Activated CD4-positive, alpha-beta T cell treated with anti-CD3 and anti-CD28 coated beads, Interleukin-2, amount 50 U/mL, for 24 hours (primary cell): Measurements from ENCODE around the gene BDNF.
"Not testable (repeated sequence)": the region's sequence is repeated elsewhere in the genome, so short reads cannot be mapped to it uniquely, and the experiment has no call there.

ENCODE experiments used
- DNase-seq, 2 donors: peaks; one replicate each; pipeline ENCODE4 v3.0.0-alpha.2; 2020; ENCODE audit warnings: low read depth in 1 of 2, low spot score in 1 of 2

BDNF gene

DNA sequence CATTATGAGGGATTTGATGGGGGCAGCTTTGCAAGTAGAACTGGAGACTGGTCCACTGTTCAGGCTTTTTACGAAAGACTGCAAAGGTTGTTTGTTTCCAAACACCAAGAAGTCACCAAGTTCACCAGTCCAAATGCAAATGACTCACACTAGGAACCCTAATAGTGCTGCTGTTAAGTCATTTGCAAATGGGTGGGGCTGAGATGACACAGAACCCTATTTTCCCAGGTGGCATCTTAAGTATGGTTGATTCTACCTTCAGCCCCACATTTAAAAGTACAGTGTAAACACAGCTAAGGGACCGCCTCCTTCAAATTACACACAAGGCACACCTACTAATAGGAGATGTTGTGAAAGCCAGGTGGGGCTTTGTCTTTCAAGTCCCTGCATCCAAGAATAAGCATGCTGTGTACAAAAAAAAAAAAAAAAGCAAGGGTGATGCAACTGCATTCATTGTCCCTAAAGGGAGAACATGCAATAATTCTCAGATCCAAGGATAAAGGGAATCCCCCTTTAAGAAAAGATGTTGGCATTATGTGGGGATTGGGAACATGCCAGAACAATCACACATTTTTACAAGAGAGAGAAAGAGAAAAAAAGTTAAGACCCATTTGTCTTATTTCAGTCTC, 27.3 kb downstream of the BDNF start:
- DNase-seq = no peak

DNA sequence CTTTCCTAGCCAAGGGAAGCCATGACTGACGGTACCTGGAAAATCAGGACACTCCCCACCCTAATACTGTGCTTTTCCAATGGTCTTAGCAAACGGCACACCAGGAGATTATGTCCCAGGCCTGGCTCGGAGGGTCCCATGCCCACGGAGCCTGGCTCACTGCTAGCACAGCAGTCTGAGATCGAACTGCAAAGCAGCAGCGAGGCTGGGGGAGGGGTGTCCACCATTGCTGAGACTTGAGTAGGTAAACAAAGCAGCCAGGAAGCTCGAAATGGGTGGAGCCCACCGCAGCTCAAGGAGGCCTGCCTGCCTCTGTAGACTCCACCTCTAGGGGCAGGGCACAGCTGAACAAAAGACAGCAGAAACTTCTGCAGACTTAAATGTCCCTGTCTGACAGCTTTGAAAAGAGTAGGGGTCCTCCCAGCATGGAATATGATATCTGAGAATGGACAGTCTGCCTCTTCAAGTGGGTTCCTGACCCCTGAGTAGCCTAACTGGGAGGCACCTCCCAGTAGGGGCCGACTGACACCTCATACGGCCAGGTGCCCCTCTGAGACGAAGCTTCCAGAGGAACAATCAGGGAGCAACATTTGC, 34.6 kb downstream of the BDNF start:
- not testable (repeated sequence) for DNase-seq

- no peak for DNase-seq
Observed at GRCh38 chr11:27663326-27663725, 36.9 kb downstream of the BDNF start.

DNA sequence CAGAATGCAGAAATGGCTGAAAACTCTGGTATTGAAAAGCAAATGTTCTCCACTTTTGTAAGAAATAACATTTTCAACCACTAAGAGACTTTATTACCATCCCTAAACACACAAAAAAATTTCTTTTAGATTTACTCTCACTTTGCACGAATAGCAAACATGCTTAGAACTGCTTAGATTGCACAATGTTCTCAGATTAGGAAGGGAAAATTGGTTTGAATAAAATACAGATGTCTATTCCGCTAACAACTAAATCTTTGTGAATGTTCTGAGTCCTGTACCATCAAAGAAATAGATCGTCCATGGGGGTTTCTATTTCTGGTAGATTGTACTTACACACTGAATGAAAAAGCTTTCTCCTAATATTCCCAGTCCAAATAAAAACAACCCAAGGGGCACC, 40.1 kb downstream of the BDNF start:
- no peak for DNase-seq

- DNase-seq = no peak
Observed at GRCh38 chr11:27658535-27659236, 41.6 kb downstream of the BDNF start.

DNA sequence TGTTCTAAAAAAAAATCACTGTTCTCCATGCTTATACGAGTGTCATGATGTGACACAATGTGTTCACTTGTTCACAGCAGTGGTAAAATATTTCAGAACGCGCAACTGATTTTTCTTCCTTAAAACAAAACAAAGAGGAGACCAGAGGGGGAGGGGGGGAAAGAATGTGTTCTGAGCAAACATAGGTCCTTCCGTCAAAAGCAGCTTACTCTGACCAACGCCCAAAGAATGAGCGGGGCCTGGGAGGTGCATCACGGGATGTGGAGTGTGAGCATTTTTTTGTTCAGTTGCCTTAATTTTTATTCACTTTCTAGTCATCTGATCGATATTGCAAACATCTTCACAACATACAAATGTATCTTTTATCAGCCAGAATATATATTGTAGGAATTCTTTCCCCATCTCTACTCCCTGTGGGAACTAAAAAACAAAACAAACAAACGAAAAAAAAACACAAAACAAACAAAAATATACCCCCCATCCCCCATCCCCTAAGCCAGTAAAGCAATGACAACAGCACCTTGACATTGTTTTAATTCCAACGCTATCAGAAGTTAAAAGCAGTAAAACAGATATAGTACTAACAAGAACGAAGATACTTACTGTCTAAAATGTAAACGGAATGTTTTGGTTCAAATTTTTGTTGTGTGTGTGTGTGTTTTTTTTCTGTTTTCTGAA, 43.3 kb downstream of the BDNF start:
- DNase-seq = no peak

- DNase-seq = no peak
Observed at GRCh38 chr11:27656320-27656719, 43.9 kb downstream of the BDNF start.

DNA sequence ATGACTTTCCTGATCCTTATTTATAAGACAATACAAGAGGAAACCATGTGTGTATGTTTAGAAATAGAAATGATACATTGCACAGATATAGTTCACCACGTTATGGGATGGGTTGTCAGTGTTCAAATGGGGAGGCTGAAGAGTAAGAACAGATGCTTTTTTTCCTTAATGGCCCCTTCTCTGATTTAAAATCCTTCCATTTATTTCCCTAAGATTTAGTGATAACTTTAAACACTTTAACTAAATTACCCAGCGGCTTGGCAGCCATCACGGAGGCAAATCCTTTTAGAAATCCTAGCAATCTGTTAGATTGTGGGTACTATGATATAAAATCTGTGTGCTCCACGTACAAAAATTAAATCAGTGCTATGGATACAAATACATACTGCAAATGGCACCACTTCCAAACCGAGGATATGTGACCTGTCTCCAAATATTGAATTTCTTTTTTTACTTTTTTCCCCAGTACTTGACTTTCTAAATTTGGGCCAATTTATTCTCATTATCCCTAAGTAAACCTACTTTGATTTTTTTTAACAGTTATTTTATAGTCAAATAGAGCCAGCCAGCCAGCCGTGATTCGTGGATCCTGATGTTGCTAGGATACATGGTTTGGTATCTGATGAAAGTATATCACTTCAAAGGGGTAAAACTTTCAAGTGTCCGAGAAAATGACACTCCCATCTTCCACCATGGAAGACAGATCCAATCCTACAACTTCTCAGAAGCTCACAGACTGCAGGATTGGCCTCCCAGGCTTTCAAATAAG, 46.1 kb downstream of the BDNF start:
- no peak for DNase-seq

GRCh38 chr11:27651711-27652110, 48.5 kb downstream of the BDNF start:
- DNase-seq = no peak

DNA sequence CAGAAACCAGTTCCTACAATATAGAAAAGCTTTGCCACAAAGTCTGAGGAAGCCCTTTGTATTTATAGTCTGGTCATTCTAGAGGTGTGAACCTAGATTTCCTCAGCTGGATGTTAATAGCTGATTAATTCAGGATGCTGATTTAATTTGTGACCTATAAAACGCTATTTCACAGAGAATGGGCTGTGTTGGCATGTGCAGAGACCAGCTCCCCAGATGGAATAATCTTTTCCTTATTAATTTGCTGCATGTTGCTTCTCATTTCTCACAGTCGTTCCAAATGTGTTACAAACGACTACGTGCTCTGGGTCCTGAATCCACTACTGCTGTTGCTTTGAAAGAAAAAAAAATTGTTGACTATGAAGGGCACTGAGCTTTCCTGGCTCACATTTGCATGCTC, 49.3 kb downstream of the BDNF start:
- no peak for DNase-seq

DNA sequence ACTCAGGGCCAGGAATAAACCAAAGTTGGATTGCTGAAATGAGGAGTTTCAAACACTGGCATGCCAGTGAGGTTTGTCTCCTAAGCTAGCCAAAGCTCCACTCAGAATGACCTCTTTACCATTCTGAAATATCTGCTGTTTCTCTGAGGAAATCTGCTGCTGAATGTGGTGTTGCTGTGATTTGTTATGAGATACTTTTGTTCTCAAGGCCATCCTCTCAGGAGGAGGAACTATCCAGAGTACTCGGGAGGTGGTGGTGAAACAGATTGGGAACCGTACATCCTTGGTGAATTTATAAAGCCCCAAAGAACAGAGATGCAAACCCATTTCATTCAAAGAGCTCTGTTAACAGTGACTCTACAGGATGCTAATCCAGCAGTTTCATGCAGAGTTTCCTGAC, 50.5 kb downstream of the BDNF start:
- no peak for DNase-seq

DNA sequence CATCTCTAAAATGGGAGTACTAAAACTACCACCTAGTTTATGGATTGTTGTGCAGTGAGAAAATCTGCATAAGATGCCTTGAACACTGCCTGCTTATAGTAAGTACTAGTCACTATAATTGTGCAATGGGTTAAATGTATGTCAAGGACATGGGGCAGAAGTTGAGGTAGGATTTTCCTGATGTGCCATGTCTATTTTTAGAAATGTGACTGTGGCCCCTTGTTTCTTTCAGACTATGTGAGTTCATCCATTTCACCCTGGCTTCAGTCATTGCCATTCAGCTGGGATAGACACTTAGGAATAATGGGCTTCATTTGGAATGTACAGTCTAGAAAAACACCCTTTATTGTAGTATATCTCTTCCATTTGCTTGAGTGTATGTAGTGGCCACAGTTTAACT, 51.4 kb downstream of the BDNF start:
- no peak for DNase-seq

DNA sequence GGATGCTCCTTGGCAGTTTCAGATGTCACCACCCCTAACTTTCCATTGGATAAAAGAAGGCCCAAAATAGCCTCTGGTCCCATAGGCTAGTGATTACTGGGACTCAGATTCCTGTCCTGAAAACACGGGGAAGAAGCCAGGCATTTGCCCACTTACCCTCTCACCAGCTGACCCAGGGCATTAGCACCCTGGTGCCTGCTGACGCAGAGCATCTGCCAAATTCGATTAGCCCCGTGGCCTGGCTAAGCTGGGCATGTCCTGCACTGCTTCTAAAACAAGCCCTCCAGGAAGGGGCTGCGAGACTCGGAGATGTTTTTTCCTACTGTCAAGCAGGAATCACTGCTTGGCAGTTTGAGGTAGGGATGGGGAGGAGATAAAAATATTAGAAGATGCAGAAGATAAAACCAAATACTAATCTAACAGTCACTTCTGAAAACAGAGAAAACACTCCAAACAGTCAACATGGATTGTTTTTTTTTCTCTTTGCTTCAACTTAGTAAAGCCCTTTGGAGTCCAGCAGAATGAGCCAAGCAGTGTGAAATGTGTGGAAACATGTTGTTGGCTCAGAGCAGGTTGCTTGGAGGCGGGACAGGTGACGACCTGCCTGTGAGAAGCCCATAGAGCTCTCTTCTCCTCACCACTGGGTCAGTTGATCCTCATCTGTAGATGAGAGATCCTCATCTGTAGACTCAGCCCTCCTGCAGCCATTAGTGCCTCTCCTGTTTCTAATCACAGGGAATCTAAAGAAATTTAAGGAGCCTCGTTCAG, 54.0 kb downstream of the BDNF start:
- no peak for DNase-seq

GRCh38 chr11:27642954-27643353, 57.3 kb downstream of the BDNF start:
- no peak for DNase-seq

DNA sequence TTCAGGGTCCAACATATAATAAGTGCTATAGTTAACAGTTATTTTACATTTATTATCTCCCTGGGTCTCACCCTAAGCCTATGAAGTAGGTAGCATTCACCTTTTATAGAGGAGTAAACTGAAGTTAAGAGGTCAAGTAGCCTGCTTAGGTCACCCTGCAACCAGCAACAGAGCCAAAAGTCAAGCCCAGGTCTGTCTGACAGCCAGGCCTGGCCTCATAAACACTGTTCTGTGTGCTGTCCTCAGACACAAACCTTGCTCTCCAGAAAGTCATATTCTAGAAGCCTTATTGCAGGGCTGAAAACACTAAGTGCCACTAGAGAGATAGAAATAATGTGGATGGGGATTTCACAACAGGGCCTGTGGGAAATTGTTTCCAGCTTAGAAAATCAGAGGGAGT, 59.3 kb downstream of the BDNF start:
- DNase-seq = no peak

GRCh38 chr11:27635567-27636037, 64.7 kb downstream of the BDNF start:
- no peak for DNase-seq

DNA sequence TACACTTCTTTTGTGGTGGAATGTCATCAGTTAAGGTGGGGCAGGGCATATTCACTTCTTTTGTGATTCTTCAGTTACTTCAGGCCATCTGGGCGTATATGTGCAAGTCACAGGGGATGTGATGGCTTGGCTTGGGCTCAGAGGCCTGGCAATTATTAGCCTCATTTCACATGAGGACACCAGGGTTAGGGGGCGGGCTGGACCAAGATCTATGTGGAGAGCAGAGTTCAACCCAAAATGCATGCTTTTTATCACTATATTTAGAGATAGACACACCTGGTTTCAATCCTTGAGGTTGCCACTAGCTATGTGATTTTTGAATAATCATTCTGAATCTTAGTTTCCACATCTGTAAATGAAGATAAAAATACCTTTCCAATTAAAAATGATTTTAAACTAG, 65.5 kb downstream of the BDNF start:
- not testable (repeated sequence) for DNase-seq

GRCh38 chr11:27634282-27634681, 66.0 kb downstream of the BDNF start:
- not testable (repeated sequence) for DNase-seq

DNA sequence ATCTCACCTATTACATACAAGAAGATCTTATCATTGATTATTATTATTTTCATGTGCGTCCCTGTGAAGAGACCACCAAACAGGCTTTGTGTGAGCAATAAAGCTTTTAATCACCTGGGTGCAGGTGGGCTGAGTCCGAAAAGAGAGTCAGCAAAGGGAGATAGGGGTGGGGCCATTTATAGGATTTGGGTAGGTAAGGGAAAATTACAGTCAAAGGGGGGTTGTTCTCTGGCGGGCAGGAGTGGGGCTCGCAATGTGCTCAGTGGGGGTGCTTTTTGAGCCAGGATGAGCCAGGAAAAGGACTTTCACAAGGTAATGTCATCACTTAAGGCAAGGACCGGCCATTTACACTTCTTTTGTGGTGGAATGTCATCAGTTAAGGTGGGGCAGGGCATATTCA, 71.2 kb downstream of the BDNF start:
- not testable (repeated sequence) for DNase-seq

DNA sequence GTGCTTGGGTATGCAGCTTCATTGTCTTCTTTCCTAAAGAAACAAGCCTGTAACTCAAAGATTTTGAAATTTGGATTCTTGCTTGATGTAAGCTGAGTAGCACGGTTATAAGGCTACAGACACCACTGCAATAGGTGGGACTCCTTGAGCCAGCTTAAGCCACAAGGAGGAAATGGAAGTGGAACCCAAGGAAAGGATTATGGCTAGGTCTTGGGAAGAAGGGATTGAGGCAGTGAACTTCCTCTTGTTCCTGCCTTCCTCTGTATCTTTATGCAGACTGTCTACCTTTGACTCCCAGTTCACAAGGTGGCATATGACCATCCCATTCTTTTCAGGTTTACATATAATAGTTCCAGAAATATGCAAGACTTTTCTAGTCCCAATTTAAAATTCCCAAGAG, 72.3 kb downstream of the BDNF start:
- DNase-seq = no peak
